GM15510 (cell line): ENCODE measurements around the gene PTPRD.

ENCODE experiments used
- POLR2A ChIP-seq: IDR thresholded peaks from 3 replicates; pipeline ENCODE4 v1.6.1; 2011; ENCODE audit warnings: borderline replicate concordance; ENCODE audit not compliant: insufficient read length; ENCODE audit errors: extremely low read depth

Gene PTPRD

GRCh38 chr9:9592104-9592503 lies 1020.7 kb downstream of the PTPRD start:
- no peak for TF ChIP-seq POLR2A

- TF ChIP-seq POLR2A: no peak
Measured at GRCh38 chr9:9585920-9586319, 1026.9 kb downstream of the PTPRD start.

GRCh38 chr9:9574080-9574479 lies 1038.7 kb downstream of the PTPRD start:
- TF ChIP-seq POLR2A: no peak

- no peak for TF ChIP-seq POLR2A
Measured at GRCh38 chr9:9565700-9566099, 1047.1 kb downstream of the PTPRD start.

GRCh38 chr9:9563817-9564216 lies 1049.0 kb downstream of the PTPRD start:
- no peak for TF ChIP-seq POLR2A

- TF ChIP-seq POLR2A: no peak
Measured at GRCh38 chr9:9560382-9561035, 1052.3 kb downstream of the PTPRD start.

GRCh38 chr9:9558907-9559306 lies 1053.9 kb downstream of the PTPRD start:
- no peak for TF ChIP-seq POLR2A

- TF ChIP-seq POLR2A: no peak
Measured at GRCh38 chr9:9557804-9558334, 1054.9 kb downstream of the PTPRD start.

GRCh38 chr9:9556865-9557803 lies 1055.7 kb downstream of the PTPRD start:
- no peak for TF ChIP-seq POLR2A

- no peak for TF ChIP-seq POLR2A
Measured at GRCh38 chr9:9552665-9553064, 1060.1 kb downstream of the PTPRD start.

GRCh38 chr9:9538766-9539165 lies 1074.0 kb downstream of the PTPRD start:
- TF ChIP-seq POLR2A: no peak

- no peak for TF ChIP-seq POLR2A
Measured at GRCh38 chr9:9538356-9538755, 1074.4 kb downstream of the PTPRD start.

- no peak for TF ChIP-seq POLR2A
Measured at GRCh38 chr9:9536523-9536922, 1076.3 kb downstream of the PTPRD start.

- no peak for TF ChIP-seq POLR2A
Measured at GRCh38 chr9:9523476-9524139, 1089.2 kb downstream of the PTPRD start.

- no peak for TF ChIP-seq POLR2A
Measured at GRCh38 chr9:9522406-9522805, 1090.4 kb downstream of the PTPRD start.
